ENCODE data around the gene AKR1C3.

Gene AKR1C3

GRCh38 chr10:5078547-5079180 is 15.6 kb upstream of the AKR1C3 start:
- CTCF ChIA-PET = interaction anchor here (0.7 kb wide), 2 partner anchors 12 to 18 kb away, joined by 3 read pairs; no protein-coding TSS in a partner anchor

GRCh38 chr10:5079306-5079830 is 14.8 kb upstream of the AKR1C3 start:
- ChIA-PET POLR2A (no interaction called here), CTCF (interaction anchor here (0.7 kb wide), 2 partner anchors 11 to 17 kb away, joined by 3 read pairs; no protein-coding TSS in a partner anchor)
- DNase-seq (ENCODE audit: extremely low spot score) = no peak
- TF ChIP-seq CTCF (IDR thresholded peaks at IDR 0.05; ENCODE audit: control extremely low read depth, extremely low read depth, low read depth, missing control alignments) = no peak

More at GRCh38 chr10:5078547-5079180, 15.6 kb upstream of the AKR1C3 start:
- no peak for TF ChIP-seq CTCF (IDR thresholded peaks at IDR 0.05; ENCODE audit: control extremely low read depth, extremely low read depth, low read depth, missing control alignments)
- DNase-seq (ENCODE audit: extremely low spot score) = no peak
- POLR2A ChIA-PET = no interaction called here

- POLR2A ChIA-PET = no interaction called here
- TF ChIP-seq CTCF (IDR thresholded peaks at IDR 0.05; ENCODE audit: control extremely low read depth, extremely low read depth, low read depth, missing control alignments) = no peak
- no peak for DNase-seq (ENCODE audit: extremely low spot score)
- CTCF ChIA-PET = no interaction called here
Observed at GRCh38 chr10:5079836-5080235, 14.4 kb upstream of the AKR1C3 start.

GRCh38 chr10:5081091-5081490 is 13.1 kb upstream of the AKR1C3 start:
- TF ChIP-seq CTCF (IDR thresholded peaks at IDR 0.05; ENCODE audit: control extremely low read depth, extremely low read depth, low read depth, missing control alignments) = no peak
- ChIA-PET CTCF (no interaction called here), POLR2A (no interaction called here)
- no peak for DNase-seq (ENCODE audit: extremely low spot score)

GRCh38 chr10:5088703-5089261 is 5.4 kb upstream of the AKR1C3 start:
- CTCF ChIA-PET = interaction anchor here (1.0 to 1.6 kb wide), 2 partner anchors 11 to 13 kb away, joined by 3 read pairs; no protein-coding TSS in a partner anchor
- POLR2A ChIA-PET = no interaction called here
- no peak for TF ChIP-seq CTCF (IDR thresholded peaks at IDR 0.05; ENCODE audit: control extremely low read depth, extremely low read depth, low read depth, missing control alignments)
- no peak for DNase-seq (ENCODE audit: extremely low spot score)

- ChIA-PET POLR2A (no interaction called here), CTCF (interaction anchor here (1.0 to 1.6 kb wide), 2 partner anchors 11 to 12 kb away, joined by 3 read pairs; no protein-coding TSS in a partner anchor)
- DNase-seq (ENCODE audit: extremely low spot score) = no peak
- no peak for TF ChIP-seq CTCF (IDR thresholded peaks at IDR 0.05; ENCODE audit: control extremely low read depth, extremely low read depth, low read depth, missing control alignments)
Observed at GRCh38 chr10:5089865-5090264, 4.3 kb upstream of the AKR1C3 start.
